Activated T-helper 9 cell treated with anti-CD3 and anti-CD28 coated beads, Interleukin-2, amount 50 U/mL, for 16 hours (primary cell): ENCODE results near the gene BBS4.
"Not testable (repeated sequence)": the region's sequence is repeated elsewhere in the genome, so short reads cannot be mapped to it uniquely, and the experiment has no call there.

Experiments used
- DNase-seq: peaks from one replicate; pipeline ENCODE4 v3.0.0-alpha.2; 2020; ENCODE audit warnings: low read depth

Gene BBS4

DNA sequence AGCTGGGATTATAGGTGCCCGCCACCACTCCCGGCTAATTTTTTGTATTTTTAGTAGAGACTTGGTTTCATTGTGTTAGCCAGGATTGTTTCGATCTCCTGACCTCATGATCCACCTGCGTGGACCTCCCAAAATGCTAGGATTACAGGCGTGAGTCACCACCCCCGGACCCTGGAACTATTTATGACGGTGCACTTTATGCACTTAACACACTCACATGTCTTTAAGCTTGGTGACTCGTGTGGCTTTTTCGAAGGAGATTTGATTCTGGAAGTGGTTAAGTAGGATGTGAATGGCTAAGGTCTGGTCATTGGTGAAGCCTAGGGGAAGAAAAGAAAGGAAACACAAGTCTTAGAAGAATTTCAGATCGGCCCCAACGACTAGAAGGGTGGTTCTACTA lies 20.3 kb downstream of the BBS4 start:
- no peak for DNase-seq

DNA sequence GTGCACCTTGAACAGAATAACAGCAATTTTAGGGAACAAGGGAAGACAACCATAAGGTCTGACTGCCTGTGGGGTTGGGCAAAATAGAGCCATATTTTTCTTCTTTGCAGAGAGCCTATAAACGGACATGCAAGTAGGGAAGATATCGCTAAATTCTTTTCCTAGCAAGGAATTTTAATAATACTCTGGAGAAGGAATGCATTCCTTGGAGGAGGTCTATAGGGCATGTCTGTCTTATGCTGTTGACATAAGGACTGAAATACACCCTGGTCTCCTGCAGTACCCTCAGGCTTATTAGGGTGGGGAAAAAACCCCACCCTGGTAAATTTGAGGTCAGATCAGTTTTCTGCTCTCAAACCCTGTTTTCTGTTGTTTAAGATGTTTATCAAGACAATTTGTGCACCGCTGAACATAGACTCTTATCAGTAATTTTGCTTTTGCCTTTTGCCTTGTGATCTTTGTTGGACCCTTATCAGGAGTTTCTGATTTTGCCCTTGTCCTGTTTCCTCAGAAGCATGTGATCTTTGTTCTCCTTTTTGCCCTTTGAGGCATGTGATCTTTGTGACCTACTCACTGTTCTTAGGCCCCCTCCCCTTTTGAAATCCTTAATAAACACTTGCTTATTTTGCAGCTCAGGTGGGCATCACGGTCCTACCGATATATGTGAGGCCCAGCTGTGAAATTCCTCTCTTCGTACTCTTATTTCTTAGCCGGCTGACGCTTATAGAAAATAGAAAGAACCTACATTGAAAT lies 22.7 kb downstream of the BBS4 start:
- not testable (repeated sequence) for DNase-seq

DNA sequence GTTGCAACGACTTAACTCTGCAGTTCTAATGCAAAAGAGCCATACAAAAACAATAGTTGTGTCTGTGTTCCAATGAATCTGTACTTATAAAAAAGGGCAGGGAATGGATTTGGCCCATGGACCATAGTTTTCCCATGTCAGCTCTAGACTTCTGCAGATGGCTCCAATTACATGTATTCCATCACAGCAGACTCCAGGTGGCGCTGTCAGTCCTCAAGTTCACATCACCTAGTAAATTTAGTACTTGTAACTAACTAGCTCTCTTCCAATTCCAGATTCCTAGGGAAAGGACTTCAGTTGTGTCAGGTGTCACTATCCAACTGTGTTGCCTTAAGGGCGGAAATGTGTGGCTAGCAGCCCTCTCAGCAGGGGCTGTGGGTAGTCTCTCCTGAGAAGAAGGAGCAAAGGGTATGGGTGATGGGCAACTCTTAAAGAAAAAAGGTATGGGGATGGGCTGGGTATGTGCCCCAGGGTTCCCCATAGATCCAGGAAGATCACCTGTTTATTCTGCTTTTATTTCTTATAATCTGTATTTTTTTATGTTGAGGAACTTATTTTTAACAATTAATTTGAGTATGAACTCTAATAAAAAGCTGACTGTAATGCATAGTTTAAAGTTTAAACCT lies 36.2 kb downstream of the BBS4 start:
- DNase-seq: peak; percentile 49

DNA sequence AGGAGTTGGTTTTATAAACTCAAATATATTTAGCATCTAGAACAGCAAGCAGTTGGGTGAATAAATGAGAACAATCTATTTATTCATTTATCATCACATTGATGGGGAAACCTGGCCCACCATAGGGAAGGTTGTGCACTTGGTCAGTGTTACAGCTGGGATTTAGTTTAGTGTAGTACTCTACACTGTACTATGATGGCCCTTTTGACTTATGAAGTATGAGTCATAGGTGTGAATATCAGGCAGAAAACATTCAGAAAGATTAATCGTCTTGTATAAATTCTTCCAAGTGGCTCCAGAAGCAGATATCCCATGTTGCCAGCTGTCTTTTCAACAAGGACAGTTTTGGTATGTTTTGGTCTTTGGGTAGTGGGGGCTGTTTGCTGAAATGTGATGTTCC lies 38.0 kb downstream of the BBS4 start:
- no peak for DNase-seq

DNA sequence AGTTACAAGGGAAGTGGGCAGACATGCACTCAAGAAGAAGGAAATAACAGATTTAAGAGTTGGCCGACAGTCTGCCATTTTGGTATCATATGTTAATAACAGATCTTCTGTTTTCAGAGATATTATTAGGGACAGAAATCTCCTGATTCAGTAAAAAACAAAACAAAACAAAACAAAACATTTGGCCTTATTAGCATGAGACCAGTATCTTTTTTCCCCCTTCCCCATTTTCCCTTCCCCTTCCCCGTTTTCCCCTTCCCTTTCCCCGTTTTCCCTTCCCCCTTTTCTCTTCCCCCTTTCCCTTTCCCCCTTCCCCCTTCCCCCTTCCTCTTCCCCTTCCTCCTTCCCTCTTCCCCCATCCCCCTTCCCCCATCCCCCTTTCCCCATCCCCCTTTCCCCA lies 39.4 kb downstream of the BBS4 start:
- no peak for DNase-seq

DNA sequence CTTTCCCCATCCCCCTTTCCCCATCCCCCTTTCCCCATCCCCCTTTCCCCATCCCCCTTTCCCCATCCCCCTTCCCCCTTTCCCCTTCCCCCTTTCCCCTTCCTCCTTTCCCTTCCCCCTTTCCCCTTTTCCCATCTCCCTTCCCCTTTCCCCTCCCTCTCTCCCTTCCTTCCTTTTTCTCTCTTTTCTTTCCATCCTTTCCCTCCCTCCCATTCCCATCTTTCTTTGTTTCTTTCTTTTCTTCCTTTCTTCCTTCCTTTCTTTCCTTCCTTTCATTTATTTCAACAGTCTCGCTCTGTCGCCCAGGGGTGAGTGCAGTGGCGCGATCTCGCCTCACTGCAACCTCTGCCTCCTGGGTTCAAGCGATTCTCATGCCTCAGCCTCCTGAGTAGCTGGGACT lies 39.8 kb downstream of the BBS4 start:
- DNase-seq: not testable (repeated sequence)

DNA sequence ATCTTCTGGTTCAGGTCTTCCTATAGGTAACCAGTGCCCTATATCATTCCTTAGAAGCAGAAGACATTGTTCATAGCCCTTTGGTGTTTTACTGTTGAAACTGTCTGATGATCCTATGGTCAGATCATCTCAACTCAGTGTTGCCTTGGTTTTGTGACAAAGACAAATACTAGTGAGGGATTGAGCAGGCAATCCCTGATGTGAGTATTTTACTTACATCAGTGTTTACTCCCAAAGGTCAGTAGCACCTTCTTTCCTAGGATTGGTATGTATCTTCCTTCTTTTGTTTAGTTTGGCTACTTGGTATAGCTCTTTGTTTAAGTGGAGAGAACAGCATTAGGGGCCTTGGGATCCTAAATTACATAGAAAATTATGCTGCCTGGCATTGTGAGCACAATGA lies 41.1 kb downstream of the BBS4 start:
- DNase-seq: no peak

DNA sequence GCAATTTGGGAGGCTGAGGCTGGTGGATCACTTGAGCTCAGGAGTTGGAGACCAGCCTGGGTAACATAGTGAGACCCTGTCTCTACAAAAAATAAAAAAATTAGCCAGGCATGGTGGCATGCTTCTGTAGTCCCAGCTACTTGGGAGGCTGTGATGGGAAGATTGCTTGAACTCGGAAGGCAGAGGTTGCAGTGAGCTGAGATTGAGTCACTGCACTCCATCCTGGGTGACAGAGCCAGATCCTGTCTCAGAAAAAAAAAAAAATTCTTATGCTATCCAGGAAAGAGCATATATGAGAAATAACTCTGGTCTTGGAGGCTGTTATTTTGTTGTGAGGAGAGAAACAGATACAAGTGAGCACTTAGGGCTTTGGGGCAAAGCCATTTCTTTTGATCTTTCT lies 42.2 kb downstream of the BBS4 start:
- DNase-seq: not testable (repeated sequence)

DNA sequence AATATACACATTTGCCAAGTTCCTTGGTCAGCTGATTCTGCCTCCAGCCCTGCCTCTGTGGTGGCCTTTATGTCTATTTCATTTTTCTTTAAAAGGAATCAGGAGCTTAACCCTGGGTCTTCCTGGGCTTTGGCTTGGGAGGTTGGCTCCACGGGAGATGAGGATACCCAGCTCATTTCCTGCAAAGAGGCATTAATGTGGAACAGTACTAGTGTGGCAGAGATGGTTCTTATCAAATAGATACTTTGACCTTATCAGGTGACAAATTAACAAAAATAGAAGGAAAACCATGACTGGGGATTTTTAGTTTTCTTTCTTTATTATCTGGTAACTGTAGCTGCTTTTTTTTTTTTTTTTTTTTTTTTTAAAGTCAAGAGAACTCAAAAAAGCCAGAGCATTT lies 42.8 kb downstream of the BBS4 start:
- no peak for DNase-seq

DNA sequence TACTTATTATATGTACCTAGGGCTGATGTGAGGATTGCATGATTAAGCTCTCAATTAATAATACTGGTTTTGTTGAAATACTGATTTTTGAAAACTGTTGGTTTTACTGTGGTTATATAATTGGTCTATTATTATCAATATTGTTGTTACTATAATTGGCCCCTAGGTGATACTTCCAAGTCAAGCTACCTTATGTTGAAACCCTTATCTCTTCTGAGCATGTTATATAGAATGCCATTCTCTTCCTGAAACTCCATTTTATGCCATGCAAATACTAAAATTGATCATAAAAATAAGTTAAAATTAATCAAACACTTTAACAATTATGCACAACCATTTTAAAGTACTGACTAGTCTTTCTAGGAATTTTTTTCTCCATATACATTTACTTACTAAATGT lies 46.1 kb downstream of the BBS4 start:
- DNase-seq: no peak

DNA sequence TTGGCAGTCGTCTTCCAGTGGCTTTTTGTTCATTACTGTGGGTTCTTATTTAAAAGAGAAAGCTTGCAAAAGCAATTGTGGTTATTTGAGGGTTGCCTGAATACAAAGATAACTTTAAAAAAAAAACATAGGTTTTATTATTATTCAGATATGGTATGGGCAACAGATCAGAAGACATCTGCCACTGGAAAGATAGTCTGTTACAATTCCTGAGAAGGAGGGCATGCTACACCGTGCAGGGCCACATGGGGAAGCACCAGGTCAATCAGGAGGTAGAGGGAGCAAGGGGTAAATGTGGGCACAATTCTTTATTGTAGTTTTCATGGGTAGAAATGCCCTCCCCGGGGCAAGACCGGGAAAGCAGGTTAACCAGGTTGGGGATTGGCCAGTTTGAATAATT lies 46.5 kb downstream of the BBS4 start:
- no peak for DNase-seq

DNA sequence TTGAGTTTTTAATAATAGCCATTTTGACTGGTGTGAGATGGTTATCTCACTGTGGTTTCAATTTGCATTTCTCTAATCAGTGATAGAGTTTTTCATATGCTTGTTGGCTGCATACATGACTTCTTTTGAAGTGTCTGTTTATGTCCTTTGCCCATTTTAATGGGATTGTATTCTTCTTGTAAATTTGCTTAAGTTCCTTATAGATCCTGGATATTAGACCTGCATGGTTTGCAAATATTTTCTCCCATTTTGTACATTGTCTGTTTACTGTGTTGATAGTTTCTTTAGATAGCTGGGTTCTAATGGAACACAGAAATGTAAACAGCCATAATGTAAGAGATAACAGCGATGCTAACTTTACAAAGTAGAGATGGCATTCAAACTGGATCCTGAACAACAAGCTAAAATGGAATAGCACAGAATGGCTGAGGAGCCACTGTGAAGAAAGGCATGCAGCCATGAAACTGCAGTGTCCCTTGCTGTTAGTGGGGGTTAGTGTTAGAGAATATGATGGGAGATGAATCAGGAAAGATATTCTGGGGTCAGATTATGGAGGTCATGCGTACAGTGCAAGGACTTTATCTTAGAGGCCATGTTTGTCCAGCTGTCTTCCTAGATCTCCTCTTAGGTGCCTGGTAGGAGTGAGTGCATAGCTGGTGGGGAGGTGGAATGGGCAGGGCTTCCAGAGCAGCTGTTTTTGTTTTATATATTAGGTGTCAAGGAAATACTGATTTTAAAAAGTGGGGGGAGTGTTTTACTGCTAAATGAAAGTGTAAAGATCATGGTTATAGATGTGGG lies 48.1 kb downstream of the BBS4 start:
- DNase-seq: no peak

DNA sequence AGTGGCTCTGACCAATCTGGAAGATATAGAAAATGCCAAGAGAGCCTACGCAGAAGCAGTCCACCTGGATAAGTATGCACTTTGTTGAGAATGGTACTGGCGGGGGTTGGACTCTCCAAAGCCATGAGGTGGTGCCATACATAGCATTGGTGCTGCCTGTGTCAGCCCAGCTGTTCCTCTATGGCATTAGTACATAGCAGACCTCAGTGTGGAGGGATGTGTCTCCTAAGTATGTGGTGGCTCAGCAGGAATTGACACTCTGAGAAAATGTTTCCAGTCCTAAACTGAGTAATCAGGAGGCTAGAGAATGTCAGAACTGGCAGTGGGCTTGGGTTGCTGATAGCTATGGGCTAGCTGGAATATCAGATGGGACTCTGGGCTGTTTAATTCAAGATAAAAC lies 49.1 kb downstream of the BBS4 start:
- no peak for DNase-seq

DNA sequence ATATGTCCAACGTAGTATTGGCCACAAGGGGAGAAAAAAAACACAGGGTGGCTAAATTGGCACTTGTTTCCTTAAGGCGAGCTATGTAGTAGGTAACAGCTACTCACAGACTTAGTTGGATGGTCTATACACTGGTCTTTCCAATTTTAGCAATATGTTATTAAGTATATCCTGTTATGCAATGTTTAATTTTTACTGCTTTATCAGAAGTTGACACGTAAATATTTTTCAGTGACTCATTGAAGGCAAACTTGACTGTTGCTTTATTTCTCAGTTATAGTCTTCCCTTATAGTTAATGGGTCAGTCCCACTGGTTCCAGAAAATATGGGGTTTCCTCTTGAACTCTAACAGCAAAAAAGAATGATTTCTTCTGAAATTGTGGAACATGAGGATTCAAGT lies 51.1 kb downstream of the BBS4 start:
- no peak for DNase-seq

DNA sequence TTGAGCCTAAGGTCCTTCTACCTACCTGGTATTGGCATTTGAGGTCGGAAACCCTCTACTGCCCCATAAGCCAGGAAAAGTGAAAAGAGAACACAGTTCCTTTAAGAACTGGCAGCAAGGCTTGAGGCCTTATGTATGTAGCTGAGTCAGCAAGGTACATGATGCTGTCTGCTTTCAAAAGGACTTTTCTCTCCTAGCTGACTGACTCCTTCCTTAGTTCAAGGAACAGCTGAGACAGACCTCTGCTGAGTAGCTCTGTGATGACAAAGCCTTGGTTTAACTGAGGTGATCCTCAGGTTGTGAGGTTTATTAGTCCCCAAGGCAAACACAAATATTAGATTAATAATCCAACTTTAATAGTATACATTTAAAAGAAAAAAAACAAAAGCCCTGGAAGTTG lies 51.7 kb downstream of the BBS4 start:
- DNase-seq: no peak

DNA sequence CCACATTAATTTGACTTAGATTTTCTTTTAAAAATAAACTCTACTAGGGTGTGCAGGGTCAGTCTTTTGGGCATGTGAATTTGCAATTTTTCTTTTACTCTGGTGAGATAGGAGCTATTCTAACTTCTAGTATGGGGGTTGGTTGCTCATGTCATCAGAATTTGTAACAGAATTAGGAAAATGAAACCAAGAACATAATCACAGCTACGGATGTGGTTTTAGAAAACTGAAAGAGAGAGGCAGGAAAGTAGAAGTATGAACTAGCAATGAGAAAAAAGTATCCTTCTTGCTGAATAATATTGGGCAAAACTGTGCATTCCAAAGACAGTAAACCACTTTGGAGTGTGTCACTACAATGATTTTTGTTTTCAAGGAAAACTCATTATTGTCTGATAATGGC lies 54.2 kb downstream of the BBS4 start:
- no peak for DNase-seq

DNA sequence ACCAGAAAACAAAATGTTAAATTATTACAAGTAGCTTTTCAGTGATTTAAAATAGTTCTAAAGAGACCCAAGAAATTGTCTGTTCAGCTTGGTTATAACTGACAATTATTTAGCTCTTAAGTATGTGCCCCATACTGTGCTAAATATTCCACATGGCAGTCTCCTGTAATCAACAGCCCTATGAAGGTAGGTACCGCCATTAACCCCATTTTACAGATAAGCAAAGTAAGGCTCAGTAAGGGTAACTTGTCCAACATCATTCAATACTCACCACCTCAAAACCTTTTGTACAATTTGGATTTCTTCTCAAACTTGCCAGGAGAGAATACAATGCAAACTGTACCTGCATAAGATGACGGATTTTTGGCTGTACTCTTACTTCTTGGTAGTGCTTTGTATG lies 63.7 kb downstream of the BBS4 start:
- no peak for DNase-seq

DNA sequence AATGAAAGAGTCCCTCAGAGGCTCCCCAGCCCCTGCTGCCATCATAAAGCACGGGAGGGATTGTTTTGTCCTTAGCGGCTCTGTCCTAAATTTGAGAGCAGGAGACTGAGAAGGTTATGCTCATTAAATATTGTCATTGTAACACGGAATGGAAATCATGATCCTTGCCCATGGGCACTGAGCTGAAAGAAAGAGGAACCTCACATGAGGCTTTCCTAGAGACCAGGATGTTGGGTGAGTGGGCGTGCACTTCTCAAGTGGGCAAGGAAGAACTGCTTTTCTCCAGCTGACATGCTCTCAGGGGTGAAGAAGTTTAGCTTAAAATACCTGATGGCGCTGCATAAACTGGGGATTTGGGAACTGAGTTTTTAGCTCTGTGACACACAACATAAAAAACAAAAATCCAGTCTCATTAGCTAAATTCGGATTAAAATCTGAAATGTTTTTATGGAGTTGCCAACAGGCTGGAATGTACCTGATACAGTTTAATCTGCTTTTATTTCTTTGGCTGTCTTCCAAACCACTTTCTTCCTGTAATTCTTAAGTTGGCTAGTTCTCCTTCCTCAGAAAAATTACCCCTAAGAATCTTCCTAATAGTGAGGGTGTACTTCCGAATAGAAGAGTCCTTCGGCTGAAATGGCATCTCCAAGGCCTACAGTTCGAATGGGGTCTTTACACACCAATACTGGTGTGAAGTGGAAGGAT lies 65.9 kb downstream of the BBS4 start:
- DNase-seq: no peak

DNA sequence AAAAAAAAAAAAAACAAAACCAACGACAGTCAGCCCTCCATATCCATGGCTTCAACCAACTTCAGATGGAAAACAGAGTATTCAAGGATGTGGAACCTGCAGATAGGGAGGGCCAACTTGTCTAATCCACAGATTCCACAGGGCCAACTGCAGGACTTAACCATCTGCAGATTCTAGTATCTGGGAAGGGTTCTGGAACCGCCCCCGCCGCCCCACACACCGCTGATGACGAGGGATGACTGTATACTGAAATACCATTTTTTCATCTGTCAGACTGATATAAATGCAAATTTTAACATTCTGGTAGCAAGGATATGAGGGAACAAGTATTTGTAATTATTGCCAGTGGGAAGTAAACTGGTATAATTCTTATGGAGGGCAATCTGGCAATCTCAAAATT lies 68.1 kb downstream of the BBS4 start:
- DNase-seq: no peak

DNA sequence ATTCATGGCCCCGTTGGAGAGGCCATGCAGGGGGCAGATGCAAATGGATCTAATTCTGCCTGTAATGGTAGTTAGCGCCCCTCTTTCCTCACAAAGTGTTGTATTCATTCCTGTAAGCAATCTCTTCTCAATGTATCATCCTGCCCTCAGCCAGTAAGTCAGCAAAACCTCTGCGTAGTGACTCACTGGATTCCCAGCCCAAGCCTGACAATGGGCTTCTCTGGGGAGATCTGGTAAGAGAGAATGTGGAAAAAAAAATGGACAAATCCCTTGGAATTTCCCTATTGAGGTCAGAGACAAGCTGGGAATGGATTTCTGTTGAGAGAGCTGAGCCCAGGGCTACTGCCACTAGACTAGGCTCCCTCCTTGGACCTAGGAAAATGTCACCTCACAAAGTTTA lies 72.2 kb downstream of the BBS4 start:
- no peak for DNase-seq

DNA sequence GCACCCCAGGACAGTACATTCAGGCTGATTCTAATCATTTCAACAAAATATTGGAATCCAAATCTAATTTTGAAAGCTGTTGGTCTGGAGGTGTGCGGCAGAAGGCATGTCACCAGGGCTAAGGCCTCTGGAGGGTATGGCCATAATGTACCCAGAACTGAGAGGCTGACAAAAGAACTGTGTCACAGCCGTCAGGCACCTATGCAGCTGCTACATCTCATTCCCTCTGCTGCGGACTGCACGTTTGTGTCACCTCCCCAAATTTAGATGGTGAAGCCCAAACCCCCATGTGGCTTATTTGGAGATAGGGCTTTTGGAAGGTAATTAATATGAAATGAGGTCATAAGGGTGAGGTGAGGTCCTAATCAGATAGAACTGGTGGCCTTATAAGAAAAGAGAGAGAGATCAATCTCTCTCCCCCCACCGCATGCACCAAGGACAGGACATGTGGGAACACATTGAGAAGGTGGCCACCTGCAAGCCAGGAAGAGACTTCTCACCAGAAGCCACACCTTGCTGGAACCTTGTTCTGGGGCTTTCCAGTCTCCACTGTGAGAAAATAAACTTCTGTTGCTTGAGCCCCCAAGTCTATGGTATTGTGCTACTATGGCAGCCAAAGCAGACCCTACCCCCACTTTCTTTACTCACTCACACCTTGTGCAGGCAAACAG lies 74.7 kb downstream of the BBS4 start:
- DNase-seq: no peak

DNA sequence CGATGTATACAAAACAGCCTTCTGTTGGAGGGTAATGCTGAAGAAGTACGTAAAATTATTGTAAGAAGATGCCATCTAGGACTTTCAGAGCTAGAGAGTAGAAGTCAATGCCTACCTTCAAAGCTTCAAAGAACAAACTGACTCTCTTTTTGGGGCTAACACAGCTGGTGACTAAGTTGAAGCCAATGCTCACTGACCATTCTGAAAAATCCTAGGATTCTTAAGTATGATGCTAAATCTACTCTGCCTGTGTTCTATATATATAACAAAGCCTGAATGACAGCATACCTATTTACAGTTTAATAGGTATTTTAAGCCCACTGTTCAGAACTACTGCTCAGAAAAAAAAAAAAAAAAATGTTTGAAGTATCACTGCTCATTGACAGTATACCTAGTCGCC lies 78.6 kb downstream of the BBS4 start:
- DNase-seq: no peak
